ENCODE data around the gene TRIML2.

TRIML2 gene, protein sequence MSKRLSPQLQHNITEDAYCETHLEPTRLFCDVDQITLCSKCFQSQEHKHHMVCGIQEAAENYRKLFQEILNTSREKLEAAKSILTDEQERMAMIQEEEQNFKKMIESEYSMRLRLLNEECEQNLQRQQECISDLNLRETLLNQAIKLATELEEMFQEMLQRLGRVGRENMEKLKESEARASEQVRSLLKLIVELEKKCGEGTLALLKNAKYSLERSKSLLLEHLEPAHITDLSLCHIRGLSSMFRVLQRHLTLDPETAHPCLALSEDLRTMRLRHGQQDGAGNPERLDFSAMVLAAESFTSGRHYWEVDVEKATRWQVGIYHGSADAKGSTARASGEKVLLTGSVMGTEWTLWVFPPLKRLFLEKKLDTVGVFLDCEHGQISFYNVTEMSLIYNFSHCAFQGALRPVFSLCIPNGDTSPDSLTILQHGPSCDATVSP

GRCh38 chr4:188109157-188109755 is at the start of gene TRIML2:
Gene TRIML2, minus strand, starts transcription at chr4:188109603. Its CDS starts 4,235 bp downstream, at chr4:188105368.
- DNase-seq (ENCODE audit: low read depth in 2 of 2), result peak in 1 of 2 donors; percentile 6
- H3K4me3 ChIP-seq (replicated peaks in 1 of 2; ENCODE audit: low read depth in 2 of 2, low read length in 2 of 2), result no peak within 1 kb of the TSS
- TF ChIP-seq CTCF (IDR thresholded peaks at IDR 0.05; ENCODE audit: low read depth, low read length), result no peak

- no peak overlapping the region for H3K4me3 ChIP-seq (replicated peaks in 1 of 2; ENCODE audit: low read depth in 2 of 2, low read length in 2 of 2)
- no peak for TF ChIP-seq CTCF (IDR thresholded peaks at IDR 0.05; ENCODE audit: low read depth, low read length)
- DNase-seq (ENCODE audit: low read depth in 2 of 2), result no peak
Observed at GRCh38 chr4:188158336-188158735, 48.9 kb upstream of the TRIML2 start.

GRCh38 chr4:188154668-188155405 is 45.4 kb upstream of the TRIML2 start:
- no peak for TF ChIP-seq CTCF (IDR thresholded peaks at IDR 0.05; ENCODE audit: low read depth, low read length)
- no peak for DNase-seq (ENCODE audit: low read depth in 2 of 2)
- no peak overlapping the region for H3K4me3 ChIP-seq (replicated peaks in 1 of 2; ENCODE audit: low read depth in 2 of 2, low read length in 2 of 2)

DNA sequence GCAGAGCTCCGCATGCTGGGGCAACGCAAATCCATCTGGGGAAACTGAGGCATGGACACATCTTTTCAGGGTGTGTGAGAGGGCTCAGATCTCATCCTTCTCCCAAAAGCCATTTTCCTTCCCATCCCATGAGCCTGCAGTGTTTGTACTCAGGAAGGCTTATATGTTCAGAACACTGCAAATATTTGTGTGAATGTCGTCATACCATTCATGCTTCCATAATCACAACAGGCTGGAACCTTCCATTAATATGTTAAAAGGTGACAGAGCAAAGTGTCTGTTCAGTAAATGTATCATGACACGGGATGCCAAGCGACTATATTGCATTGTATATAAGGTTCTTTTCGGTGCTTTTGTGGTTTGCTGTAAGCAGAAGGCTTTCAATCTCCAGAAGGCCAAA is 38.4 kb upstream of the TRIML2 start:
- TF ChIP-seq CTCF (IDR thresholded peaks at IDR 0.05; ENCODE audit: low read depth, low read length), result no peak
- DNase-seq (ENCODE audit: low read depth in 2 of 2), result no peak
- no peak overlapping the region for H3K4me3 ChIP-seq (replicated peaks in 1 of 2; ENCODE audit: low read depth in 2 of 2, low read length in 2 of 2)

GRCh38 chr4:188147176-188147575 is 37.8 kb upstream of the TRIML2 start:
- no peak overlapping the region for H3K4me3 ChIP-seq (replicated peaks in 1 of 2; ENCODE audit: low read depth in 2 of 2, low read length in 2 of 2)
- no peak for DNase-seq (ENCODE audit: low read depth in 2 of 2)
- TF ChIP-seq CTCF (IDR thresholded peaks at IDR 0.05; ENCODE audit: low read depth, low read length), result no peak

- H3K4me3 ChIP-seq (replicated peaks in 1 of 2; ENCODE audit: low read depth in 2 of 2, low read length in 2 of 2), result no peak overlapping the region
- no peak for TF ChIP-seq CTCF (IDR thresholded peaks at IDR 0.05; ENCODE audit: low read depth, low read length)
- DNase-seq (ENCODE audit: low read depth in 2 of 2), result no peak
Observed at GRCh38 chr4:188146618-188147017, 37.2 kb upstream of the TRIML2 start.

Data from cardiac fibroblast (primary cell).